GM19240 (cell line): Measurements from ENCODE around the gene ZFAND3.
A peak's percentile ranks its signal among the peaks of the same experiment; 100 is the strongest.

ENCODE experiments used
- DNase-seq: peaks from one replicate; pipeline ENCODE4 v3.0.0; 2011; ENCODE audit warnings: low spot score; ENCODE audit not compliant: insufficient read length

ZFAND3 gene

GRCh38 chr6:37819177-37819801 is at the start of gene ZFAND3:
Gene ZFAND3, plus strand, starts transcription at chr6:37819727. Its CDS starts 219 bp downstream, at chr6:37819946.
- DNase-seq: peak; percentile 87

DNA sequence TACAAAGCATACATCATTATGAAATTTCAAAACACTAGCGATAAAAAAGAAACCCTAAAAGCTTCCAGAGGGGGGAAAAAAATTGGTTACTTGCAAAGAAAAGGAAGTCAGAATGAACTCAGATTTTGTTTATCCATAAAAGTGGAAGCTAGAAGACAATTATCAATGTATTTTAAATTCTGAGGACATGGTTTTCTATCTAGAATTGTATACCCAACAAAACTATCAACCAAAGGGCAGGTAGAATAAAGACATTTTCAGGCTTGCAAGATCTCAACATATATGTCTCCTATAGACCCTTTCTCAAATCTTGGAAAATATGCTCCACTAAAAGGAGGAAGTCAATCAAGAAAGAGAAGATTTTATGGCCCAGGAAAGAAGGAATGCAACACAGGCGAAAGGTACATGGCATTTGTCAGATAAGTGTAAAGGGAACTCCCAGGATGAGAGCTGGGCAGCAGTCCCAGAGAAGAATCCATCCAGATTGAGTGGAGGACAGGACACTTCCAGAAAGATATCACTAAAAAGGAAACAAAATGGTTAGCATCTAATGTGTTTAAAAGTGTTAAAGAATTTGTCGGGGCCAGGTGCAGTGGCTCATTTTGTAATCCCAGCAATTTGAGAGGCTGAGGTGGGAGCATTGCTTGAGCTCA is 45.4 kb upstream of the ZFAND3 start:
- DNase-seq: no peak

- DNase-seq: no peak
These were observed 43.0 kb upstream of the ZFAND3 start for GRCh38 chr6:37776566-37776965.

GRCh38 chr6:37777272-37777834 is 42.2 kb upstream of the ZFAND3 start:
- no peak for DNase-seq

DNA sequence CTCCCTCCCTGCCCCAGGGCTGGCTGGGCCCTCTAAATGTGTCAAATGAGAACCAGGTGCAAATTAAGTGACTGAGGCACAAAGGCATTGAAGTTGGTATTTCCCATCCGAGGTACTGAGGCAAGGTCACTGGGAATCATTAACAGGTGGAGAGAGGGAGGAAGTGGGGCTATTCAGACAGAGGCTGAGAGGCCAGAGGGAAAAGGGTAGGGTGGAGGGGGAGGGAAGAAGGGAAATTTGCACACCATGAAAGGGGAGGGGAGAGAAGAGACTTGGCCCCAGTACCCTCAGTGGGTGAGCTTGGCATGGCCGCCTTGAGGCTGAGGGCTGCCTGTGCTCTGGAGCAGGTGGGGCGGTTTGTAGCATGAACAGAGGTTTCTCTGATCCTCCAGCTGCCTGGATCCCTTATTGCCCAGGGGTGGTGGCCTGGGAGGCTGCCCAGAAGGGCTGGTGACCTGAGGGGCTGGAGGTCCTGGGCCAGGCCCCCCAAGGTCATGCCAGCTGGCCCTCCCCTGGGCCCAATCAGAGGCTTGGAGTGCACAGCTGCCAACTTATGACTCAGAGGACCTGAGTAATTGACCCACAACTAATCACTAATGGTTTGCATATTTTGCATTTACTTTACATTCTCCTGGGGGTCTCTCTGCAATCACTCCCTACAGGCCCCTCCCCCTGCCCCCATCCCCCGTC is 40.3 kb upstream of the ZFAND3 start:
- no peak for DNase-seq

- no peak for DNase-seq
These were observed 39.5 kb upstream of the ZFAND3 start for GRCh38 chr6:37779902-37780628.

DNA sequence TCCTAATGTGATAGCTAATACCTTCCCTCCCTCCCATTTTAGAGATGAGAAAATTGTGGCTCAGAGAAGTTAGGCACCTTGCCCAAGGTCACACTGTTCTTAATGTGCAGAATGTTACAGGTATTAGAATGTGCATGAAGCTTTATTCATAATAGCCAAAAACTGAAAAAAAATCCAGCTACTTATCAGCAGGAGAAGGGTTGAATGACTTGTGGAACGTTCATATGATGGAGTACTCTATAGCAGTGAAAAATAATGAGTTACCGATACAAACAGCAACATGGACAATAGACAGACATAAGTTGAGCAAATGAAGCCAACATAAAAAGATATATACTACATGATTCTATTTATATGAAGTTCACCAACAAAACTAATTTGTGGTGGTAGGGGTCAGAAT is 37.7 kb upstream of the ZFAND3 start:
- no peak for DNase-seq

- DNase-seq: no peak
These were observed 36.3 kb upstream of the ZFAND3 start for GRCh38 chr6:37783025-37783855.

DNA sequence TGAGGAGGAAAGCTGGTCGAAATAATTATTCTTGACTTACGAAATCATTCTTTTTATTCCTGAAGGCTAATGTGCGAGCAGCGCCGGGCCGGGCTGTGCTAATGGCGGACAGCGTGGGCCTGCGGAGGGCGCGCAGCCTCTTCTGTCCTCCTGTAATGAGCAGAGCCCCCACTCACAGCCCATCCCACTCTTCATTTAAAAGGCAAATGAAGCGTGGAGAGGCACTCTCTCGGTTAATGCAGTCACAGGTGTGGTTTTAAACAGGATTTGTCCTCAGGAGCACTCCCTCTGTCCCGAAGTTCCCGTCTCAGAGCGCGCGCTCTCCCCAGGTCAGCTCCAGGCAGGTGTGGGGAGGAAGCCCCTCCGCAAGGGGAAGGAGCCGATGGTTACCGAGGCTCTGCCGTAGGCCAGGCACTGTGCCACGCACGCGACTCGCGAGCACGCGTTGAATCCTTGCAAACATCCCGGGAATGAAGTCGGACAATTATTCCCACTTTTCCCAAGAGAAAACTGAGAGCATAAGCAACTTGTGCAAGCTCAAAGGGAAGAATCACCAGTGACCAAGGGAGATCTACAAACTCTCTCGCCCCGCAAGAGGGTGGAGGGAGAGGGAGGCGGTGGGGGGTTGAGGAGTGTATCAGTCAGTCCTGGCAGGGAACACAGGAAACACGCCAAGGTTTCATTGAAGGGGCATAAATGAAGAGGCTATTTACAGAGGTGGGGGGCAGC is 35.5 kb upstream of the ZFAND3 start:
- no peak for DNase-seq

GRCh38 chr6:37784585-37784967 is 35.0 kb upstream of the ZFAND3 start:
- DNase-seq: no peak

DNA sequence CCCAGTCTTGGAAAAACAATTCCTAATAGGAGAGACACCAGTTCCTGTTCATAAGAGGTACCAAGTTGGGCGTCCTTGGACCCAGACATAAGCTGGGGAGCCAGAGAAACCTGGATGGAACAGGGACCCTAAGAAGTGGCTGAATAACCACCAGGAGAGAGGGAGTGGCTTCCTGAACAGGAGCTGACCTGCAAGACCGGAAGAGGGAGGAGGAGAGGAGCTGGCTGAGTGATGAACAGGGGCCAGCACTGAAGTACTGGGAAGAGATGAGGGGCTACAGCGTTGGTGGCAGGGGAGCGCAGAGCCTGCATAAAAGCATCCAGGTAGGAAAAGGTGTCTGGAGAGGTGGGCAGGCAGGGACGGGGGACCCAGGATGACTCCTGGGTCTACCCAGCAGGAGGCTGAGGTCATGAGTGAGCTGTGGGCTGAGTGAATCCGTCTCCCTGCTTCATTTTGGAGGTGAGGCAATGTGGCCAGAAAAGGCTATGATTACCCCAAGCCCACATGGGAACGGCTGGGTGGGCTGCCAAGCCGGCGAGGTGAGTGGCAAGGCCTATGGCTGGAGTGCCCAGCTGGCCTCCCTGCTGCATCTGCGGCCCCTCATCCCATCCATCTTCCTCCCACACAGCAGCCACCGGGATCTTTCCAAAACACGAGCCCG is 34.4 kb upstream of the ZFAND3 start:
- no peak for DNase-seq

DNA sequence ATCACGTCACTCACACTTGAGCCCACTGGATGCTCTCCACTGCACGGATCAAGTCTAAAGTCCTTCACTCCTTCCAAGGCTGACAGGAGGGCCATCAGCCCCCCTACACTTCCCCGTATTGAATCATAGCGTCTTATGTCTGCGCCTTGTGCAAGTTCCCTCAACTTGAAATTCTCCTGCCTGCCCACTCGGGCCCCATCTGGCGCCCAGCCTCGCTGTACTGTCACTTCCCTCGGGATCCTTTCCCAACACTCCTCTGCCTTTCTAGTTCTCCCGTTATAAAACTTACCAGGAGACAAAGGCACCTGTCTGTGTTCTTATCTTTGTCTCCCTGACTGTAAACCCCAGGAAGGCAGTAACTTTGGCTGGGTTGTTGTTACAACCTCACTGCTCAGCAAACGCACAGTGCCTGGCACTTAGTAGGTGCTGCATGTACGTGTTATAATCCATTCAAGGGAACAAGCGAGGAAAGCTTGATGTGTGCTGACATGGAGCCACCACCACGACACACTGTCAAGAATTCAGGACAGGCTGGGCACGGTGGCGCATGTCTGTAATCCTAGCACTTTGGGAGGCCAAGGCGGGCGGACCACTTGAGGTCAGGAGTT is 33.8 kb upstream of the ZFAND3 start:
- DNase-seq: no peak

DNA sequence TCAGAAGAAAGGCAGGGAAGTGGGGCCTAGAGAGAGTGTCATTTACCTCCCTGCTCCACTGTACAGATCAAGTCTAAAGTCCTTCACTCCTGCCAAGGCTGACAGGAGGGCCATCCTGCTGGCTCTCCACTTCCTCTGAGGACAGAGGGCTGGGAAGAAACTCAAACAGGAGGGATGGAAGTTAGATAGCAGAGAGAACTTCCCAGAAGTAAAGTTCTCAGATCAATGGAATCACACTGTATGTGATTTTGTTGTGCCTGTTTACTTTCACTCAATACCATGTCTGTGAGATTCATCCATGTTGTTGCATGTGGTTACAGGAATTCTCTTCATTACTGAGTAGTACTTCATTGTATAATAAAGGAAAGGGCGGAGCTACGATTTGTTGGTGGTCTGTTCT is 32.3 kb upstream of the ZFAND3 start:
- DNase-seq: no peak

GRCh38 chr6:37788259-37788658 is 31.3 kb upstream of the ZFAND3 start:
- DNase-seq: no peak

GRCh38 chr6:37791156-37791919 is 28.2 kb upstream of the ZFAND3 start:
- peak; percentile 91 for DNase-seq

DNA sequence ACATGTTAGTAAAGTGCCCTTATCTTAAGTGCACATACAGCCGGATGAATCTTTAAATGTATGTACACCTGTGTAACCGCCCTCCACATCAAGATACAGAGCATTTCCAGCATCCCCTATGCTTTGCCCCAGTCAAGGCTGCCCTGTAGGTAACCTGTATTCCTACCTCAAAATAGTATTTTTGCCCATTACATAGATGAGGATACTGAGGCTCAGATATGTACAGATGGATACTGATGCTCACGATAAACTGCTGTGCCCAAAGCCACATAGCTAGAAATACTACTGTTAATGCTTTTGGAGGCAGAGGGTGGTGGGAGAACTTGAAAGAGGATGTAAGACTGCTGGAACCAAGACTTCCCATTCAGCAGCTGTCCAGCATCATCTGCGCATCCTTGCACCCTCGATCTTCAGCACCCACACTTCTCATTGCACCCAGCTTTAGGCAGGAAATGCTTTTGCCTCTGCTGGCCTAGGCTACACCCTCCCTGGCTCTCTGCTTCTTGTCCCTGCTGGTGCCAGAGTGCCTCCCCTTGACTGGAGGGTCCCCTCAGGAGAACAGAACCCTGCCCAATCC is 27.0 kb upstream of the ZFAND3 start:
- no peak for DNase-seq

GRCh38 chr6:37793067-37793466 is 26.5 kb upstream of the ZFAND3 start:
- no peak for DNase-seq

GRCh38 chr6:37794825-37795224 is 24.7 kb upstream of the ZFAND3 start:
- DNase-seq: no peak
